Right lobe of liver (tissue), 4 donors: ENCODE data around the gene ALOXE3.

Experiments
- POLR2A ChIP-seq: fragments of 450-650 bp; IDR thresholded peaks from one replicate; pipeline ENCODE4 v1.6.1; 2017; ENCODE audit warnings: antibody characterized with exemption, mild to moderate bottlenecking
- TF ChIP-seq, protein P1 (sequence below), 4 donors: fragments of 200-600 bp in 3 of 4; fragments of 450-650 bp in 1 of 4; IDR thresholded peaks; one replicate each; pipeline versions ENCODE4 v1.5.1 to v1.8.0; 2016 to 2022; ENCODE audit warnings: antibody characterized with exemption in 4 of 4, mild to moderate bottlenecking in 2 of 4
- donor health status: DM: no; HTN: no; CAD: no.
- donor health status: DM: no; HTN: no; CAD: no.
- donor health status: DM: no; HTN: yes; CAD: no.

DNA sequence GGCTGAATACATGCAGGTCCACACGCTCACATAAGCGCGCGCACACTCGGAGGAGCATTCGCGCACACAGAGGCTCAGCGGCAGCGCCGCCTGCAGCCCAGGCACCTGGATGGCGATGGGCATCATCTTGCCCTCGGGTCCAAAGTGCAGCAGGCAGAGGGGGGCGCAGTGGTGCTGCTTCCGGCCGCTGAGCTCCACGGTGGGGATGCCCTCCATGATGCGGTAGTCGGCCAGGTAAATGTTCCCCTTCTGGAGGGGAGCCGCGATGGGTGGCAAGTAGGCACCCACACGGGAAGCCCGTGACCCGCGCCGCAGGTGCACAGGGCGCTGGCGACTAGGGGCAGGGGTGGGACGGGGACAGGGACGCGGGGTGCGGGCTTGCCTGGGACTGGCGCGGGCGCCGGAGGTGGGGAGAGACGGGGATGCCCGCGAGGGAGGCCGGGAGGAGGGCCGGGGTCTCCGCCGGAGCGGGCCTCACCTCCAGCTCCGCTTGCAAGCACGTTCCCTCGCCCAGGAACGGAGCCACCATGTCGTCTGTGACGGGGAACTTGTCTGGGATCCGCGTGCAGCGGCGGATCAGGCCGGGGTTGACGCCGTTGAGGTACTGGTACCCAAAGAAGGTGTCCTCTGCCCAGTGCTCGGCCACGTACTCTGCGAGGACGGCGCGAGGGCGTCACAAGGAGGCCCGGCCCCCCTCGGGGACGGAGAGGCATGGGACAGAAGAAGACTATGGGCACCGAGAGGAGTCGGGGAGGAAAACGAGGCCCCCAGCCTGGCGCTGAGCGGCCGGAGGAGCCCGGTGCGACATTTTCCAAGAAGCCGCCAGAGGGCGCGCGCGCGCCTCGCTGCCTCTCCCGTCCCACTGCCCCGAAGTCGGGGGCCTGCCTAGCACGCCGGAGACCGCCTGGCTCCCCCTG, 38.8 kb downstream of the ALOXE3 start:
- TF ChIP-seq, protein P1, sequence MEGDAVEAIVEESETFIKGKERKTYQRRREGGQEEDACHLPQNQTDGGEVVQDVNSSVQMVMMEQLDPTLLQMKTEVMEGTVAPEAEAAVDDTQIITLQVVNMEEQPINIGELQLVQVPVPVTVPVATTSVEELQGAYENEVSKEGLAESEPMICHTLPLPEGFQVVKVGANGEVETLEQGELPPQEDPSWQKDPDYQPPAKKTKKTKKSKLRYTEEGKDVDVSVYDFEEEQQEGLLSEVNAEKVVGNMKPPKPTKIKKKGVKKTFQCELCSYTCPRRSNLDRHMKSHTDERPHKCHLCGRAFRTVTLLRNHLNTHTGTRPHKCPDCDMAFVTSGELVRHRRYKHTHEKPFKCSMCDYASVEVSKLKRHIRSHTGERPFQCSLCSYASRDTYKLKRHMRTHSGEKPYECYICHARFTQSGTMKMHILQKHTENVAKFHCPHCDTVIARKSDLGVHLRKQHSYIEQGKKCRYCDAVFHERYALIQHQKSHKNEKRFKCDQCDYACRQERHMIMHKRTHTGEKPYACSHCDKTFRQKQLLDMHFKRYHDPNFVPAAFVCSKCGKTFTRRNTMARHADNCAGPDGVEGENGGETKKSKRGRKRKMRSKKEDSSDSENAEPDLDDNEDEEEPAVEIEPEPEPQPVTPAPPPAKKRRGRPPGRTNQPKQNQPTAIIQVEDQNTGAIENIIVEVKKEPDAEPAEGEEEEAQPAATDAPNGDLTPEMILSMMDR (IDR thresholded peaks at IDR 0.05), result peak; percentile 65 to 95 (median 89)
- no peak for TF ChIP-seq POLR2A
